IPS-11a (cell line): ENCODE results near the gene HES6.
A peak's percentile ranks its signal among the peaks of the same experiment; 100 is the strongest.

Experiments used
- H3K4me3 ChIP-seq: one replicate; pipeline ENCODE4 v1.5.1; 2013; ENCODE audit warnings: low read depth, low read length, control low read depth

Gene HES6

DNA sequence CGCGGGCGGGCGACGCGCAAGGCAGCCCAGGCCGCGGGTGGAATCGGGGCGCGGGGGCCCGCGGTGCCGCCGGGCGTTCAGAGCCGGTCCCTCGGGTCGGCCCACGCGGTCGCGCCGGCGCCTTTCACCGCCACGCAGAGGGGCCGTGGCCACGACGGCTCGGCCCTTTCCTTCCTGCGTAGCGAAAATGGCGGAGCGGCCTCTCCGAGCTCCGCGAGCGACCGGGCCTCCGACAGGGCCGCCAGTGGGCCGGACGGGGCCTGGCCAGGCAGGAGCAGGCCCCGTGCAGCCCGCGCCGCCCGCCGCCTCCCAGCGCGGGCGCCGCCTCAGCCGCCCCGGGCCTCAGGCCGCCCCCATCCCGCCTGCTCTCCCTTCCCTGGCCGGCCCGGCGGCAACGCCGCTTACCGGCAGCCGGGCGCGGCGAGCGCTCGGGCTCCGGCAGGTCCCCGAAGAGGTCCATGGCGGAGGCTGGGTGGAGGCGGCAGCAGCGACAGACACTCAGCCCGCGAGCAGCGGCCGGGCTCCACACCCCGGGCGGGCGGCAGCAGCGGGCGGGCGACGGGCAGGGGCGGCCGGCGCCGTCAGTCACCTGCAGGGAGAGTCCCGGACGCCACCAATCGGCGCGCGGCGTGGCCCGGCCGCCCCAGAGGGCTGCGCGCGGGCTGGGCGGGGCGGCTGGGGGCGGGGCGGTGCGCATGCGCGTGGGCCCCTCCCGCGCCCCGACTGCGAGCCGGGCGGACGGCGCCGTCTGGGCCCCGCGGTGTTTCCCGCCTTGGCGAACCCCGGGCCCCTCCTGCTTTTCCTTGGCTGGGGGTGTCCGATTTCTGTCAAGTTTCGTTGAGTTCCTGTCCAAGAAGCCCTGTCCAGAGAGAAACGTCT, 36.5 kb downstream of the HES6 start, which contains the start of gene ILKAP:
Gene ILKAP, minus strand, starts transcription at position 602 of the 879 bp plus-strand sequence. Its CDS starts 142 bp downstream, at position 460.
- H3K4me3 ChIP-seq, result peak within 1 kb of the TSS; percentile 82

GRCh38 chr2:238202326-238203093, 37.3 kb downstream of the HES6 start:
- H3K4me3 ChIP-seq, result peak overlapping the region; percentile 82

DNA sequence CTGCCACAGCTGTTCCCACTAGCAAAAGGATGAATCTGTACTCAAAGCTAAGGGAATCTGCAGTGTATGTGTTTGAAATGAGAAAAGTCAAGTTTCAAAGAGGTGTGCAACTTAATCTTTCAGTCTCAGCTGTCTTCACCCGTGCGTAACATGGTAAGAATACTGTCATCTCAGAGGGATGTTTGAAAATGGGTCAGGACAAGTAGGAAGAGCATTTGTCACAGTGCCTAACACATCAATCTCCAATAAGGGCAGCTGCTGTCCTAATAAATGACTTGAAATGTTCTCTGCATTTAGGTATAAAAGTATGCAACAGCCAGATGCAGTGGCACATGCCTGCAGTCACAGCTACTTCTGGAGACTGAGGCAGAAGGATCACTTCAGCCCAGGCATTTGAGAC, 49.4 kb downstream of the HES6 start:
- H3K4me3 ChIP-seq, result no peak overlapping the region
